HEK293T (cell line): ENCODE measurements around the gene KRTAP4-3.
"Not testable (repeated sequence)": the region's sequence is repeated elsewhere in the genome, so short reads cannot be mapped to it uniquely, and the experiment has no call there.

Experiments
- CTCF ChIA-PET: fragments of 350-600 bp; formaldehyde crosslinking; extraction: SDS; loops from one replicate; lab custom pipeline; 2021; ENCODE audit warnings: antibody characterized with exemption, inconsistent platforms; lab: Yijun Ruan, JAX
- POLR2A ChIA-PET: fragments of 350-600 bp; formaldehyde crosslinking; extraction: SDS; loops from one replicate; lab custom pipeline; 2020; ENCODE audit warnings: antibody characterized with exemption, inconsistent platforms; lab: Yijun Ruan, JAX
- DNase-seq: peaks from one replicate; pipeline ENCODE4 v3.0.0; 2012; ENCODE audit warnings: mixed read lengths; ENCODE audit errors: extremely low spot score
- ARNT ChIP-seq: fragments of 450-650 bp; IDR thresholded peaks from 2 replicates; pipeline ENCODE4 v1.6.1; 2017; ENCODE audit warnings: mild to moderate bottlenecking
- BHLHE40 ChIP-seq: fragments of 450-650 bp; IDR thresholded peaks from 2 replicates; pipeline ENCODE4 v1.6.1; 2016; ENCODE audit warnings: mild to moderate bottlenecking, moderate library complexity, borderline replicate concordance
- CTBP1 ChIP-seq: fragments of 450-650 bp; IDR thresholded peaks from 2 replicates; pipeline ENCODE4 v1.6.1; 2016; ENCODE audit warnings: borderline replicate concordance
- ELF4 ChIP-seq: fragments of 450-650 bp; IDR thresholded peaks from 2 replicates; pipeline ENCODE4 v1.6.1; 2017; ENCODE audit warnings: antibody characterized with exemption
- FOXA1 ChIP-seq: fragments of 450-650 bp; IDR thresholded peaks from 2 replicates; pipeline ENCODE4 v1.6.1; 2016; ENCODE audit warnings: mild to moderate bottlenecking
- FOXK2 ChIP-seq: fragments of 450-650 bp; IDR thresholded peaks from 2 replicates; pipeline ENCODE4 v1.6.1; 2016; ENCODE audit warnings: mild to moderate bottlenecking
- FOXM1 ChIP-seq: fragments of 450-650 bp; IDR thresholded peaks from 2 replicates; pipeline ENCODE4 v1.6.1; 2017; ENCODE audit warnings: mild to moderate bottlenecking, borderline replicate concordance
- HDGF ChIP-seq: fragments of 450-650 bp; IDR thresholded peaks from 2 replicates; pipeline ENCODE4 v1.6.1; 2017; ENCODE audit warnings: antibody characterized with exemption, borderline replicate concordance
- L3MBTL2 ChIP-seq: fragments of 450-650 bp; conservative IDR thresholded peaks from 2 replicates; pipeline ENCODE4 v1.6.1; 2016; ENCODE audit warnings: mild to moderate bottlenecking
- LEF1 ChIP-seq: fragments of 450-650 bp; IDR thresholded peaks from 2 replicates; pipeline ENCODE4 v1.6.1; 2017; ENCODE audit warnings: mild to moderate bottlenecking, borderline replicate concordance
- NFRKB ChIP-seq: fragments of 450-650 bp; IDR thresholded peaks from 2 replicates; pipeline ENCODE4 v1.6.1; 2016; ENCODE audit warnings: mild to moderate bottlenecking, moderate library complexity
- PKNOX1 ChIP-seq: fragments of 450-650 bp; IDR thresholded peaks from 2 replicates; pipeline ENCODE4 v1.6.1; 2016
- SP1 ChIP-seq: fragments of 450-650 bp; IDR thresholded peaks from 2 replicates; pipeline ENCODE4 v1.6.1; 2017
- SUZ12 ChIP-seq: fragments of 450-650 bp; IDR thresholded peaks from 2 replicates; pipeline ENCODE4 v1.6.1; 2016; ENCODE audit warnings: mild to moderate bottlenecking
- TARDBP ChIP-seq: fragments of 450-650 bp; IDR thresholded peaks from 2 replicates; pipeline ENCODE4 v1.6.1; 2016
- ZNF384 ChIP-seq: fragments of 450-650 bp; IDR thresholded peaks from 2 replicates; pipeline ENCODE4 v1.6.1; 2016

KRTAP4-3 gene

GRCh38 chr17:41168121-41168520 is at the start of gene KRTAP4-3:
Gene KRTAP4-3, minus strand, starts transcription at chr17:41168221. Its CDS starts 49 bp downstream, at chr17:41168172.
- no peak for TF ChIP-seq FOXM1
- TF ChIP-seq ARNT: no peak
- no peak for TF ChIP-seq NFRKB
- no peak for TF ChIP-seq FOXK2
- no peak for TF ChIP-seq SUZ12
- no peak for TF ChIP-seq TARDBP
- TF ChIP-seq CTBP1: no peak
- no peak for TF ChIP-seq ZNF384
- no peak for TF ChIP-seq BHLHE40
- CTCF ChIA-PET: no interaction called here
- no peak for DNase-seq
- POLR2A ChIA-PET: no interaction called here

GRCh38 chr17:41215681-41216080 is 47.7 kb upstream of the KRTAP4-3 start:
- POLR2A ChIA-PET: no interaction called here
- no peak for TF ChIP-seq CTBP1
- no peak for TF ChIP-seq TARDBP
- TF ChIP-seq ELF4: no peak
- CTCF ChIA-PET: no interaction called here

GRCh38 chr17:41212524-41213169 is 44.6 kb upstream of the KRTAP4-3 start:
- POLR2A ChIA-PET: no interaction called here
- DNase-seq: no peak
- CTCF ChIA-PET: no interaction called here
- TF ChIP-seq NFRKB (no peak), HDGF (no peak), LEF1 (no peak), FOXK2 (no peak), ARNT (no peak), CTBP1 (no peak), L3MBTL2 (no peak), FOXM1 (no peak), FOXA1 (no peak)

More at GRCh38 chr17:41215681-41216080, 47.7 kb upstream of the KRTAP4-3 start:
- DNase-seq: no peak

- TF ChIP-seq HDGF (no peak), FOXA1 (no peak), CTBP1 (no peak), PKNOX1 (no peak), FOXK2 (no peak), L3MBTL2 (no peak), SUZ12 (no peak), ARNT (no peak)
- POLR2A ChIA-PET: no interaction called here
- CTCF ChIA-PET: no interaction called here
- DNase-seq: no peak
Observed at GRCh38 chr17:41211845-41212466, 43.9 kb upstream of the KRTAP4-3 start.

- ChIA-PET CTCF (no interaction called here), POLR2A (no interaction called here)
- no peak for DNase-seq
- TF ChIP-seq NFRKB (no peak), ARNT (no peak), FOXK2 (no peak), SUZ12 (no peak), SP1 (no peak), LEF1 (no peak), PKNOX1 (no peak), BHLHE40 (no peak), FOXA1 (no peak), CTBP1 (no peak), TARDBP (no peak), ELF4 (no peak)
Observed at GRCh38 chr17:41199421-41200078, 31.5 kb upstream of the KRTAP4-3 start.

GRCh38 chr17:41196068-41196467 is 28.0 kb upstream of the KRTAP4-3 start:
- no peak for TF ChIP-seq ZNF384
- TF ChIP-seq SP1: no peak
- TF ChIP-seq NFRKB: no peak
- no peak for TF ChIP-seq LEF1
- no peak for TF ChIP-seq FOXA1
- POLR2A ChIA-PET: no interaction called here
- DNase-seq: no peak
- CTCF ChIA-PET: no interaction called here

- no peak for DNase-seq
- ChIA-PET CTCF (no interaction called here), POLR2A (no interaction called here)
- no peak for TF ChIP-seq LEF1
- no peak for TF ChIP-seq TARDBP
- no peak for TF ChIP-seq ZNF384
- TF ChIP-seq NFRKB: no peak
- TF ChIP-seq FOXA1: no peak
- no peak for TF ChIP-seq L3MBTL2
- TF ChIP-seq HDGF: no peak
- no peak for TF ChIP-seq SUZ12
- TF ChIP-seq PKNOX1: no peak
- TF ChIP-seq FOXM1: no peak
- TF ChIP-seq FOXK2: no peak
- no peak for TF ChIP-seq ELF4
- TF ChIP-seq CTBP1: no peak
- no peak for TF ChIP-seq SP1
- TF ChIP-seq ARNT: no peak
Observed at GRCh38 chr17:41190328-41190727, 22.3 kb upstream of the KRTAP4-3 start.

GRCh38 chr17:41189837-41190318 is 21.9 kb upstream of the KRTAP4-3 start, which contains the start of gene KRTAP9-1:
Gene KRTAP9-1, plus strand, starts transcription at chr17:41189887. Its CDS starts 0 bp downstream, at chr17:41189887.
- POLR2A ChIA-PET, CTCF ChIA-PET: not testable (repeated sequence)

More at GRCh38 chr17:41189837-41190318, 21.9 kb upstream of the KRTAP4-3 start, which contains the start of gene KRTAP9-1:
- DNase-seq: not testable (repeated sequence)
